ENCODE measurements around the gene SPO11. TPM values are rescaled to one million over a fixed set of nuclear protein-coding genes. Genes with fewer than 3 reads are reported as not detected.
A peak's percentile ranks its signal among the peaks of the same experiment; 100 is the strongest.

The SPO11 gene, protein sequence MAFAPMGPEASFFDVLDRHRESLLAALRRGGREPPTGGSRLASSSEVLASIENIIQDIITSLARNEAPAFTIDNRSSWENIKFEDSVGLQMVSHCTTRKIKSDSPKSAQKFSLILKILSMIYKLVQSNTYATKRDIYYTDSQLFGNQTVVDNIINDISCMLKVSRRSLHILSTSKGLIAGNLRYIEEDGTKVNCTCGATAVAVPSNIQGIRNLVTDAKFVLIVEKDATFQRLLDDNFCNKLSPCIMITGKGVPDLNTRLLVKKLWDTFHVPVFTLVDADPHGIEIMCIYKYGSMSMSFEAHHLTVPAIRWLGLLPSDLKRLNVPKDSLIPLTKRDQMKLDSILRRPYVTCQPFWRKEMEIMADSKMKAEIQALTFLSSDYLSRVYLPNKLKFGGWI
- polyA plus RNA-seq (ENCODE audit: insufficient read length in 10 of 10): under 1 TPM in 2 of 10 donors, not detected in 8; 0.26 to 0.53 TPM
- long read RNA-seq, donor 1: 0 reads
- long read RNA-seq, donor 2: 0 reads
- long read RNA-seq, donor 3: 0 reads
- long read RNA-seq, donor 4: 0 reads
- long read RNA-seq, donor 5: 0 reads
- long read RNA-seq, donor 6: 0 reads
- long read RNA-seq, donor 7: 0 reads
- long read RNA-seq, donor 8: 0 reads
- long read RNA-seq, donor 9: 0 reads

DNA sequence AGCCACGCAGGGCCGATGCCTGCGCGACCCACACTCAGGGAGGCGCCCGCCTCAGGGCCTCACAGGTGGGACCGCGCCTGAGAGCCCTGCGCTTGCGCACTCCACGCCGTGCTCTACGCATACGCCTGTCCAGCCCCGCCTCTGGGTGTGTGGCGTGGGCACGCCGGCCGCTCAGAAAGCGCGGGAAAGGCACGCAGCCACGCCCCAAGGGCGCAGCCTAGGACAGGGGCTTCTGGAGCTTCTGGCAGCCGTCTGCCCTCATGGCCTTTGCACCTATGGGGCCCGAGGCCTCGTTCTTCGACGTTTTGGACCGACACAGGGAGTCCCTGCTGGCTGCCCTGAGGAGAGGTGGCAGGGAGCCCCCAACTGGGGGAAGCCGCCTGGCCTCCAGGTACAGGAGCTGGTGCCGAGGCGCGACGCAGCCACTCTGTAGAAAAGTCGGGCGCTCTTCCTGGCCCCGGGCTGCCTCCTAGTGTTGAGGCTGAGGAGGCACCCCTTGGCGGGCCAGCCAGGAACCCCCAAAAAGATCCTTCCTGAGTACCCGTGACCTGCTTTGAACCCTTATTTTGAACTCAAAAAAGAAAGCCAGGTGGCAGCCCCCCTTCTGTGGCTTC is at the start of gene SPO11:
SPO11 (plus strand) TSS at position 196 of the 614 bp plus-strand sequence; CDS start at position 261, 65 bp downstream.
- no peak for DNase-seq

DNA sequence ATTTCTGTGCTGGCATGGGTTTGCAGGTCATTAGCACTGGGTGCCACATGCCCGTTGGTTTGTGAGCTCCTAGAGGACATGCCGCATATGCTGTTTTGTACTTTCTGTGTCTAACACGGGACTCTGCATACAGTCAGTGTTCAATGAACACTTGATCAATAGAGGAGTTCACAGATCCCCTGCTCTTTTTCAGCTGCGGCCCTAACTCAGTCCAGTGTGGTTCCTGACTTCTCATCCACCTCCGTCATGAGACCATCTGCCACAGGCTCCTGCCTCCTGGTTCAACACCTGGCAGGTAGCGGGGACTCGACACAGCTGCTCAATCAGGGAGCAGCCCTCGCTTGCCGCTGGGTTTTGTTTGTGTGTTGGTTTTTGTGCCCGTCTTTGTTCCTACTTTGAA is 49.4 kb upstream of the SPO11 start:
- no peak for DNase-seq

DNA sequence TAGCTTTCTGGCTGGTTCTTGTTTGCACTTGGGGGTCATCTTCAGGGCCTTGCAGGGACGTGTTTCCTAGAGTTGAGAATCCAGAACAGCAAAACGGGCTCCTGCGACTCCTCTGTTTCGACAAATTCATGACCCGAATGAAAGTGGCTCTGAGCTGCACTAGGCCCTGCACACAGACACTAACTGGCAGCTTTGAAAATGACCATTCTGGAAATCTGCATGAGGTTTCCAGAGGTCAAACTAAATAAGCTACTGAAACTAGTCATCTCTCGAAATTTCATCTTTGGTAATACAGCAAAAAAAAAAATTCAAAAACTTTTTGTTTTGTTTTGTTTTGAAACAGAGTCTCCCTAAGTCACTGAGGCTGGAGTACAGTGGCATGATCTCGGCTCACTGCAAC is 47.7 kb upstream of the SPO11 start:
- no peak for DNase-seq

- peak in 1 of 3 donors; percentile 72 for DNase-seq
Measured at GRCh38 chr20:57282670-57283361, 46.8 kb upstream of the SPO11 start.

DNA sequence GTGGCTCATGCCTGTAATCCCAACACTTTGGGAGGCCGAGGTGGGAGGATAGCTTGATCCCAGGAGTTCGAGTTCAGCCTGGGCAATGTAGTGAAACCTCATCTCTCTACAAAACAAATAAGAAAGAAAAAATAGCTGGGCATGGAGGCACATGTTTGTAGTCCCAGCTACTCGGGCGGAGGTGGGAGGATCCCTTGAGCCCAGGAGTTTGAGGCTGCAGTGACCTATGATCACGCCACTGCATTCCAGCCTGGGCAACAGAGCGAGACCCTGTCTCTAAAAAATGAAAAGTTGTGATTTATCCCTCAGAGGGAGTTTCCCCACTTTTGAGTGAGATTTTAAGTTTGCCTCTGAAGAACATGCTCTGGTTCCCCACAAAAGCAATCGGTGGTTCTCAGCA is 45.7 kb upstream of the SPO11 start:
- DNase-seq: no peak

GRCh38 chr20:57287007-57287880 is 42.4 kb upstream of the SPO11 start:
- DNase-seq: no peak

DNA sequence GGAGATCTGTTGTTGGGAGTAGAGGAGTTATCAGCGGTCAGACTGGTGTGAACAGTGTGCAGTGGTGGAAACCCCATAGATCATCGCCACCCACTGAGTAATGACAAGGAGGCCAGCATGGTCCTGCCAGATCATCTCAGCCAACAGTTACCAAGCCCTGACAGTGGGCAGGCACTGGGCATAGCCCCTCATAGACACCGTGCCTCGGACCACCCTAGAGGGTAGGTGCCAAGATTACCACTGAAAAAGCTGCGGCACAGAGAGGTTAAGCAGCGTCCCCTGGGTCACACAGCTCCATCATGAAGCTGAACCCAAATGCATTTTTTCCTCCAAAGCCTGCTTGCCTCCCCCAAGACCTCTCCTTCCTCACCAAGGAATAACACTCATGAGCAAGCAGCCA is 41.7 kb upstream of the SPO11 start:
- no peak for DNase-seq

GRCh38 chr20:57288651-57289277 is 40.8 kb upstream of the SPO11 start:
- DNase-seq: peak in 1 of 3 donors; percentile 41

DNA sequence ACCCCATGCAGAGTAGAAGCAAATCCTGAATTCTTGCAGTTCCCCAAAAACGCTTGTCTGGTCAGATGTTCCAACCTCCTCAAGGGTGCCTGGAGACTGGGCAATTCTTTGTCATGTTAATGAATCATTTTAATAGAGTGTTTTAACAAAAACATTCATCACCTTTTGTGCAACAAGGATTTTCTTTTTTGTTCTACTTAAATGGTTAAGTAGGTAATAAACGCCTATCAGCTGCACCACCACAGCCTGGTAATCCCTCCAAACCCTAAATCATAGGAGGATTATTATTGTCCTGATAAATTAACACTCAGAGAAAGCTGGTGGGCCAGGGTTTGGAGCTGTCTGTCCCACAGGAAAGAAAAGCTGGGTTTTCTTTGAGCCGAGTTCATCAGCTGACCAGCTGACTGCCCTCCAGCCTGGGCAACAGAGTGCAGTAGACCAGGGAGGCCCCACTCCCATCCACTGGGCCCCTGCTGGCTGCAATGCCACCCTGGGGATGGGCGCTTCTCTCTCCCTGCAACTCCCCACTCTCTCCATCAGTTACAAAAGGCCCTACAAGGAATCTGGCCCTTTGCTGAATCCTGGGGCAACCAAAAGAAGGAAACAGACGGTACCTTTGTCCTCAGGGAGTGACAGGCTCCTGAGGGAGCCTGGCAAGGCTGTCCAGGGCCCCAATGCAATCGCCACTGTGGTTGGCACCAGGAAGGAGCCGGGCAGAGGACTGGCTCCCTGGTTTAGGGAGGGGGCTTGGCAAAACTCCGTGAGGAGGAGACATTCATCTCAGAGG is 40.0 kb upstream of the SPO11 start:
- DNase-seq: no peak

DNA sequence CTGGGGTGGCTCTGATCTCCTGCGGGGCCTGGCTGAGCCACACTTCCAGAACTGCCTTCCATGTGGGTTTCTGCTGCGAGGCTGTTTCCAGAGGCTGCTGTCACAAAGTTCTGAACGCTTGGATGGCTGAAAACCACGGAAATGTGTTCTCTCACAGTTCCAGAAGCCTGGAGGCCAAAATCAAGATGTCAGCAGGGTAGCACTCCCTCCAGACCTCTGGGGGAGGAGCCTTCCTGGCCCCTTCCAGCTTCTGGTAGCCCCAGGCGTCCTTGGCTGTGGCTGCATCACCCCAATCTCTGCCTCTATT is 39.5 kb upstream of the SPO11 start:
- DNase-seq: no peak

- DNase-seq: no peak
Measured at GRCh38 chr20:57291003-57291402, 38.6 kb upstream of the SPO11 start.

GRCh38 chr20:57291694-57292093 is 37.9 kb upstream of the SPO11 start:
- no peak for DNase-seq

GRCh38 chr20:57292611-57293010 is 37.0 kb upstream of the SPO11 start:
- no peak for DNase-seq

DNA sequence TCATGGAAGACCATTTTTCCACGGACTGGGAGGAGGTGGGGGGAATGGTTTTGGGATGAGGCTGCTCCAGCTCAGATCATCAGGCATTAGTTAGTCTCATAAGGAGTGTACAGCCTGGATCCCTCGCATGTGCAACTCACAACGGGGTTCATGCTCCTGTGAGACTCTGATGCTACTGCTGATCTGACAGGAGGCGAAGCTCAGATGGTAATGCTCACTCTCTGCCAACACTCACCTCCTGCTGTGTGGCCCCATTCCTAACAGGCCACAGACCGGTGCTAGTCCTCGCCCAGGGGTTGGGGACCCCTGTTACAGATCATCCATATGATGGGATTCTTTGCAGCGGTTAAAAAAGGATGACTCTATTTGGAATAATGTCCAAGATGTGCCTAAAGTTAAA is 35.6 kb upstream of the SPO11 start:
- DNase-seq: no peak

GRCh38 chr20:57294550-57294949 is 35.1 kb upstream of the SPO11 start:
- no peak for DNase-seq

- DNase-seq: no peak
Measured at GRCh38 chr20:57298457-57298856, 31.1 kb upstream of the SPO11 start.

- no peak for DNase-seq
Measured at GRCh38 chr20:57301026-57301425, 28.6 kb upstream of the SPO11 start.

DNA sequence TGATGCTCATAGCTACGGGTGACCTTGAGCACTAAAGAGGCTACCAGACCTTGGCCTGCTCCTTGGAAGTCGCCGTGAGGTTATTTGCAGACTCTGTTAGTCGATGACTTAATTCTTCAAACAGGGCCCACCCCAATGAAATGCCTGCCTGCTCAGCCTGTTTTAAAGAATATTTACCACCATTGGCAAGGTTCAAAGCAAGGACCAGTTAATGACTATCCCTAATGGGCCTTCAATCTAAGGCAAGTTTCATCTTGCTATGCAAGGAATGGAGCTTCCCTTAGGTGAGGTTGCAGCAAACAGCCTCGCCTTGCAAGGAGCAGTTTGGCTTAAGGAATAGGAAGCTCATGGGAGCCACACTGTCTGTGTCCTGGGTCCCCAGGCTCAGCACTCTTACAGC is 22.9 kb upstream of the SPO11 start:
- no peak for DNase-seq

DNA sequence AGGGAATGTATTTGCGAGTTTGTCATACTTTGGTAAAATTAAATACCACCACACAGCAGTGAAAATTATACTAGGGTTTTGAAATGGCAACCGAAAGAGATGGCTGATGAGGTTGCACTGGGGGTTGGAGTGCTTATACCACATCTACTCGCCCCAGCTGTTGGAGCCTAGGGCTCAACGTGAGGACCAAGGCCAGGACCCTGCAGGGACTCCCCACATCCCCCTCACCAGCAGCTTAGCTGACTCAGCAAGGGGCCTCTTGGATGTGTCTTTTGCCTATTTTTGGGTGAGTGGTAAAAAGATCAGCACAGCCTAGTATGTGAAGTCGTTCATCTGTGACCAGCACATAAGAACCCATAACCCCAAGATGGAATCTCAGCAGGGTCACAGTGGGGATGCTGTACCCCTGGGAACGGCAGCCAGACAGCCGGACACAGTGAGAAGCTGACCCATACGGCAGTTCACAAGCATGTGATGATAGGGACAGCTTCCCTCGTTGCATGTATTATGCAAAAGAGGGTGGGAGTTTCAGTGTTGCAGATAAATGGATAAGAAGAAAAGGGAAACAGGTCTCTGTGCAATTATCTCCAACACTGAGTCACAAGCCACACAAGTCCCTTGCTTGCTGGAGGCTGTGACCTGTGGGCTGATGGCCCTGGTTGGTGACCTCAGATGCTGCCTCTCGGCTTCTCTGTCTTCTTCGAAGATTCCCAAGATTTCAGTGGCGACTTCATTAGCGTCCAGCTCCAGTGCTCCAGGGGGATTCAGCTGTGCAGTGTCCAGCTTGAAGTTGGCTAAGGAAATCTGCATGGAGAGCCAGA is 20.9 kb upstream of the SPO11 start:
- DNase-seq: peak in 1 of 3 donors; percentile 56

Measured in muscle of back (tissue), 13 donors.